Stimulated activated CD4-positive, alpha-beta T cell treated with anti-CD3 and anti-CD28 coated beads, TNF-alpha, amount 100 ng/mL, for 4 hours (primary cell): Measurements from ENCODE around the gene PCDHB15.
"Not testable (repeated sequence)": the region's sequence is repeated elsewhere in the genome, so short reads cannot be mapped to it uniquely, and the experiment has no call there.

Source experiments
- DNase-seq, 3 experiments: peaks; one replicate each; pipeline ENCODE4 v3.0.0-alpha.2; 2020; ENCODE audit warnings: low read depth in 3 of 3

Gene PCDHB15

GRCh38 chr5:141245250-141245717 lies at the start of gene PCDHB15:
PCDHB15 (plus strand) TSS chr5:141245395; CDS start chr5:141245579, 184 bp downstream.
- no peak for DNase-seq

GRCh38 chr5:141196363-141196762 lies 48.8 kb upstream of the PCDHB15 start:
- DNase-seq: no peak

DNA sequence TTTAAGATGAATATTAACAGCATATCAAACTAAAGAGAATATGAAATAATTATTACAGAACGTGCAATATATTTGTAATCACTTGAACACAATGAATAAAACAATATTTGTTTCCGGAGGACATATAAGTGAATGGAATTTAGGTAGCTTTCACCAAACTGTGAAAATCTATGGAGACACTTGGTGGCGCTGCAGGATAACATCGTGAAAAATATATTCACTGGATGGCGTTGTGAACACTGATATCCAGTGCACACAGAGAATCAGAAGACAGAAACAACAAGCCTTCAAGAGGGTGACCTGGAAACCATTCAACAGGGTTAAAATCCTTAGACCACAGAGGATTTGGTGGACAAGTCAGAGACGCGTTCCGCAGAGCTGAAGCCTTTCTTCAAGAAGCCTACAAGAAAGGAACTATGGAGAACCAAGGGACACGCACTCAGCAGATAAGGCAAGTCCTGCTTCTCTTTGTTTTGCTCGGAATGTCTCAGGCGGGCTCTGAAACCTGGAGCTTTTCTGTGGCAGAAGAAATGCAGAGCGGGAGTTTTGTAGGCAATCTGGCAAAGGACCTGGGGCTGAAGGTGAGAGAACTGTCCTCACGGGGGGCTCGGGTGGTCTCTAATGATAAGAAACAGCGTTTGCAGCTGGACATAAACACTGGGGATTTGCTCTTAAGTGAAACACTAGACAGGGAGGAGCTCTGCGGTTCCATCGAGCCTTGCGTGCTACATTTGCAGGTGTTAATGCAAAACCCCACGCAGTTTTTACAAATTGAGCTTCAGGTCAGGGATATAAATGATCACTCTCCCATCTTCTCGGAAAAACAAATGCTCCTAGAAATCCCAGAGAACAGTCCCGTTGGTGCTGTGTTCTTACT lies 45.6 kb upstream of the PCDHB15 start, which contains the start of gene PCDHB11:
Gene PCDHB11 (plus strand): TSS at position 269 of the 877 bp plus-strand sequence. CDS start 148 bp downstream, at position 417.
- no peak for DNase-seq

- not testable (repeated sequence) for DNase-seq
These were observed 44.1 kb upstream of the PCDHB15 start for GRCh38 chr5:141201126-141201525.

DNA sequence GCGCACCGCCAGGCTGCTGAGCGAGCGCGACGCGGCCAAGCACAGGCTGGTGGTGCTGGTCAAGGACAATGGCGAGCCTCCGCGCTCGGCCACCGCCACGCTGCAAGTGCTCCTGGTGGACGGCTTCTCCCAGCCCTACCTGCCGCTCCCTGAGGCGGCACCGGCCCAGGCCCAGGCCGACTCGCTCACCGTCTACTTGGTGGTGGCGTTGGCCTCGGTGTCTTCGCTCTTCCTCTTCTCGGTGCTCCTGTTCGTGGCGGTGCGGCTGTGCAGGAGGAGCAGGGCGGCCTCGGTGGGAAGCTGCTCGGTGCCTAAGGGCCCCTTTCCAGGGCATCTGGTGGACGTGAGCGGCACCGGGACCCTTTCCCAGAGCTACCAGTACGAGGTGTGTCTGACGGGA lies 43.5 kb upstream of the PCDHB15 start:
- DNase-seq: not testable (repeated sequence)

DNA sequence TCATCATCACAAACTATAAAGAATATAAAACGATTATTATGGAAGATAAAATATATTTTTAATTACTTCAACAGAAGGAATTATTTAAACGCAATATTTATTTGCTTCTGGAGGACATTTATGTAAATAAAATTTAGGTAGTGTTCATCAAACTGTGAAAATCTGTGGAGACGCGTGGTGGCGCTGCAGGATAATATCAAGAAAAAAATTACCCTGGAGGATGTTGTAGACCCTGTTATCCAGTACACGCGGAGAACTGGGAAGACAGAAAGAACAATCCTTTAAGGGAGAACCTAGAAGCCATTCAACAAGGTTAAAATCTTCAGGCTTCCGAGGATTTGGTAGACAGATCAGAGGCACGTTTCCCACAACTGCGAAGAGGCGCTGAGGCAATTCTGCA lies 36.7 kb upstream of the PCDHB15 start, which contains the start of gene PCDHB12:
Gene PCDHB12 (plus strand): TSS at position 242 of the 400 bp plus-strand sequence. CDS start 189 bp downstream, outside the sequence.
- DNase-seq: no peak

DNA sequence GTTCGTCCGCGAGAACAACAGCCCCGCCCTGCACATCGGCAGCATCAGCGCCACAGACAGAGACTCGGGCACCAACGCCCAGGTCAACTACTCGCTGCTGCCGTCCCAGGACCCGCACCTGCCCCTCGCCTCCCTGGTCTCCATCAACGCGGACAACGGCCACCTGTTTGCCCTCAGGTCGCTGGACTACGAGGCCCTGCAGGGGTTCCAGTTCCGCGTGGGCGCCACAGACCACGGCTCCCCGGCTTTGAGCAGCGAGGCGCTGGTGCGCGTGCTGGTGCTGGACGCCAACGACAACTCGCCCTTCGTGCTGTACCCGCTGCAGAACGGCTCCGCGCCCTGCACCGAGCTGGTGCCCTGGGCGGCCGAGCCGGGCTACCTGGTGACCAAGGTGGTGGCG lies 34.9 kb upstream of the PCDHB15 start:
- not testable (repeated sequence) for DNase-seq

GRCh38 chr5:141210849-141211248 lies 34.3 kb upstream of the PCDHB15 start:
- not testable (repeated sequence) for DNase-seq

GRCh38 chr5:141213656-141214339 lies 31.4 kb upstream of the PCDHB15 start, which contains the start of gene PCDHB13:
PCDHB13 (plus strand) TSS chr5:141213919; CDS start chr5:141214124, 205 bp downstream.
- not testable (repeated sequence) for DNase-seq

DNA sequence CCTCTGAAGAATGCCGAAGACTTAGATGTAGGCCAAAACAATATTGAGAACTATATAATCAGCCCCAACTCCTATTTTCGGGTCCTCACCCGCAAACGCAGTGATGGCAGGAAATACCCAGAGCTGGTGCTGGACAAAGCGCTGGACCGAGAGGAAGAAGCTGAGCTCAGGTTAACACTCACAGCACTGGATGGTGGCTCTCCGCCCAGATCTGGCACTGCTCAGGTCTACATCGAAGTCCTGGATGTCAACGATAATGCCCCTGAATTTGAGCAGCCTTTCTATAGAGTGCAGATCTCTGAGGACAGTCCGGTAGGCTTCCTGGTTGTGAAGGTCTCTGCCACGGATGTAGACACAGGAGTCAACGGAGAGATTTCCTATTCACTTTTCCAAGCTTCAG lies 30.6 kb upstream of the PCDHB15 start:
- DNase-seq: not testable (repeated sequence)

DNA sequence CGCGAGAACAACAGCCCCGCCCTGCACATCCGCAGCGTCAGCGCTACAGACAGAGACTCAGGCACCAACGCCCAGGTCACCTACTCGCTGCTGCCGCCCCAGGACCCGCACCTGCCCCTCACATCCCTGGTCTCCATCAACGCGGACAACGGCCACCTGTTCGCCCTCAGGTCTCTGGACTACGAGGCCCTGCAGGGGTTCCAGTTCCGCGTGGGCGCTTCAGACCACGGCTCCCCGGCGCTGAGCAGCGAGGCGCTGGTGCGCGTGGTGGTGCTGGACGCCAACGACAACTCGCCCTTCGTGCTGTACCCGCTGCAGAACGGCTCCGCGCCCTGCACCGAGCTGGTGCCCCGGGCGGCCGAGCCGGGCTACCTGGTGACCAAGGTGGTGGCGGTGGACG lies 29.7 kb upstream of the PCDHB15 start:
- not testable (repeated sequence) for DNase-seq

DNA sequence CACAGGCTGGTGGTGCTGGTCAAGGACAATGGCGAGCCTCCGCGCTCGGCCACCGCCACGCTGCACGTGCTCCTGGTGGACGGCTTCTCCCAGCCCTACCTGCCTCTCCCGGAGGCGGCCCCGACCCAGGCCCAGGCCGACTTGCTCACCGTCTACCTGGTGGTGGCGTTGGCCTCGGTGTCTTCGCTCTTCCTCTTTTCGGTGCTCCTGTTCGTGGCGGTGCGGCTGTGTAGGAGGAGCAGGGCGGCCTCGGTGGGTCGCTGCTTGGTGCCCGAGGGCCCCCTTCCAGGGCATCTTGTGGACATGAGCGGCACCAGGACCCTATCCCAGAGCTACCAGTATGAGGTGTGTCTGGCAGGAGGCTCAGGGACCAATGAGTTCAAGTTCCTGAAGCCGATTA lies 29.2 kb upstream of the PCDHB15 start:
- DNase-seq: not testable (repeated sequence)

- DNase-seq: no peak
These were observed 21.9 kb upstream of the PCDHB15 start, which contains the start of gene PCDHB14 for GRCh38 chr5:141223112-141223783. PCDHB14 (plus strand) TSS chr5:141223343; CDS start chr5:141223506, 163 bp downstream.

DNA sequence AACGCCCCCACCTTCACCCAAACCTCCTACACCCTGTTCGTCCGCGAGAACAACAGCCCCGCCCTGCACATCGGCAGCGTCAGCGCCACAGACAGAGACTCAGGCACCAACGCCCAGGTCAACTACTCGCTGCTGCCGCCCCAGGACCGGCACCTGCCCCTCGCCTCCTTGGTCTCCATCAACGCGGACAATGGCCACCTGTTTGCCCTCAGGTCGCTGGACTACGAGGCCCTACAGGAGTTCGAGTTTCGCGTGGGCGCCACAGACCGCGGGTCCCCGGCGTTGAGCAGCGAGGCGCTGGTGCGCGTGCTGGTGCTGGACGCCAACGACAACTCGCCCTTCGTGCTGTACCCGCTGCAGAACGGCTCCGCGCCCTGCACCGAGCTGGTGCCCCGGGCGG lies 20.4 kb upstream of the PCDHB15 start:
- not testable (repeated sequence) for DNase-seq

GRCh38 chr5:141225421-141225820 lies 19.8 kb upstream of the PCDHB15 start:
- DNase-seq: not testable (repeated sequence)

- DNase-seq: no peak
These were observed 11.0 kb upstream of the PCDHB15 start for GRCh38 chr5:141234109-141234667.

DNA sequence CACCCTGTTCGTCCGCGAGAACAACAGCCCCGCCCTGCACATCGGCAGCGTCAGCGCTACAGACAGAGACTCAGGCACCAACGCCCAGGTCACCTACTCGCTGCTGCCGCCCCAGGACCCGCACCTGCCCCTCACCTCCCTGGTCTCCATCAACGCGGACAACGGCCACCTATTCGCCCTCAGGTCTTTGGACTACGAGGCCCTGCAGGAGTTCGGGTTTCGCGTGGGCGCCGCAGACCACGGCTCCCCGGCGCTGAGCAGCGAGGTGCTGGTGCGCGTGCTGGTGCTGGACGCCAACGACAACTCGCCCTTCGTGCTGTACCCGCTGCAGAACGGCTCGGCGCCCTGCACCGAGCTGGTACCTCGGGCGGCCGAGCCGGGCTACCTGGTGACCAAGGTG lies 9.3 kb upstream of the PCDHB15 start:
- DNase-seq: not testable (repeated sequence)

DNA sequence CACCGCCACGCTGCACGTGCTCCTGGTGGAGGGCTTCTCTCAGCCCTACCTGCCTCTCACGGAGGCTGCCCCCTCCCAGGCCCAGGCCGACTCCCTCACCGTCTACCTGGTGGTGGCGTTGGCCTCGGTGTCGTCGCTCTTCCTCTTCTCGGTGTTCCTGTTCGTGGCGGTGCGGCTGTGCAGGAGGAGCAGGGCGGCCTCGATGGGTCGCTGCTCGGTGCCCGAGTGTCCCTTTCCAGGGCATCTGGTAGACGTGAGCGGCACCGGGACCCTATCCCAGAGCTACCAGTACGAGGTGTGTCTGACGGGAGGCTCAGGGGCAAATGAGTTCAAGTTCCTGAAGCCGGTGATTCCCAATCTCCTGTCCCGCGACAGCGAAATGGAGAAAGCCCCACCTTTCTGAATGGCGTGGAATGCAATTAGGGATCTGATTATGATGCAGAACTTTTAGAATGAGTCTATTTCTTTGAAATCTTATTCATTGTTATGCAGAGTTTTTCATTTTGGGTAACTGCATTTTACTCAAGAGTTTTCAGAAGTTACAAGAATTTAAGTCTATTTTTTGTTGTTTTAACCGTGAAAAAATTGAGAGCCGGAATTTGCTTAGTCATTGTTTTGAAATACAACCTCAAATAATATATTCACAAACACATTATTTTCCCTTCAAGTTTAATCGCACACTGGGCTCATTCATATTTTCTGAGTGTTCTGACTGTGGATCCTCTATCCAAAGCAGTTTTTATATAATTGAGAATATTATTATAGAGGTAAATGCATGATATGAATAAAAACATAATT lies 8.5 kb upstream of the PCDHB15 start:
- no peak for DNase-seq

GRCh38 chr5:141241496-141241895 lies 3.7 kb upstream of the PCDHB15 start:
- no peak for DNase-seq

DNA sequence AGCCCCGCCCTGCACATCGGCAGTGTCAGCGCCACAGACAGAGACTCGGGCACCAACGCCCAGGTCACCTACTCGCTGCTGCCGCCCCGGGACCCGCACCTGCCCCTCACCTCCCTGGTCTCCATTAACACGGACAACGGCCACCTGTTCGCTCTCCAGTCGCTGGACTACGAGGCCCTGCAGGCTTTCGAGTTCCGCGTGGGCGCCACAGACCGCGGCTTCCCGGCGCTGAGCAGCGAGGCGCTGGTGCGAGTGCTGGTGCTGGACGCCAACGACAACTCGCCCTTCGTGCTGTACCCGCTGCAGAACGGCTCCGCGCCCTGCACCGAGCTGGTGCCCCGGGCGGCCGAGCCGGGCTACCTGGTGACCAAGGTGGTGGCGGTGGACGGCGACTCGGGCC lies 1.8 kb downstream of the PCDHB15 start:
- not testable (repeated sequence) for DNase-seq
